ENCODE results near the gene SPATS2L. TPM values are rescaled to one million over a fixed set of nuclear protein-coding genes. Genes with fewer than 3 reads are reported as not detected.

The SPATS2L gene
- total RNA-seq, 2 experiments from 2014 or later, result 14.7 to 25.8 TPM

DNA sequence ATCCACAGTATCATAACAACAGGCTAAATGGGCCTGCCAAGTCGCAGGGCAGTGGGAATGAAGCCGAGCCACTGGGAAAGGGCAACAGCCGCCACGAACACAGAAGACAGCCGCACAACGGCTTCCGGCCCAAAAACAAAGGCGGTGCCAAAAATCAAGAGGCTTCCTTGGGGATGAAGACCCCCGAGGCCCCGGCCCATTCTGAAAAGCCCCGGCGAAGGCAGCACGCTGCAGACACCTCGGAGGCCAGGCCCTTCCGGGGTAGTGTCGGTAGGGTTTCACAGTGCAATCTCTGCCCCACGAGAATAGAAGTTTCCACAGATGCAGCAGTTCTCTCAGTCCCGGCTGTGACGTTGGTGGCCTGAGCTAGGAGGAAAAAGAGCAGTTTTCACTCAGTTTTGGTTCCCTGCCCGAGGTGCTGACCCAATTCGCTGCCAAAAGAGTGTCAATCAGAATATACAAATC, 171.2 kb downstream of the SPATS2L start:
- intact Hi-C loops (cut with DNase I, micrococcal nuclease), result no loop called here
- Mint-ChIP-seq H3K9me3 (ENCODE audit: low read depth) (no peaks in the 10 kb centered on the region), H3K4me1 (peaks cover 5% of the 10 kb centered on the region), H3K4me3 (no peak overlapping the region), H3K36me3 (ENCODE audit: low read depth) (no peaks in the 10 kb centered on the region), H3K27ac (no peak overlapping the region), H3K27me3 (no peaks in the 10 kb centered on the region)
- ATAC-seq (no peak), DNase-seq (no peak)
- CTCF ChIA-PET, result interaction anchor here (0.6 to 1.8 kb wide), 2 partner anchors 10 to 91 kb away, joined by 3 to 8 read pairs; no protein-coding TSS in a partner anchor
- POLR2A ChIA-PET, result no interaction called here

DNA sequence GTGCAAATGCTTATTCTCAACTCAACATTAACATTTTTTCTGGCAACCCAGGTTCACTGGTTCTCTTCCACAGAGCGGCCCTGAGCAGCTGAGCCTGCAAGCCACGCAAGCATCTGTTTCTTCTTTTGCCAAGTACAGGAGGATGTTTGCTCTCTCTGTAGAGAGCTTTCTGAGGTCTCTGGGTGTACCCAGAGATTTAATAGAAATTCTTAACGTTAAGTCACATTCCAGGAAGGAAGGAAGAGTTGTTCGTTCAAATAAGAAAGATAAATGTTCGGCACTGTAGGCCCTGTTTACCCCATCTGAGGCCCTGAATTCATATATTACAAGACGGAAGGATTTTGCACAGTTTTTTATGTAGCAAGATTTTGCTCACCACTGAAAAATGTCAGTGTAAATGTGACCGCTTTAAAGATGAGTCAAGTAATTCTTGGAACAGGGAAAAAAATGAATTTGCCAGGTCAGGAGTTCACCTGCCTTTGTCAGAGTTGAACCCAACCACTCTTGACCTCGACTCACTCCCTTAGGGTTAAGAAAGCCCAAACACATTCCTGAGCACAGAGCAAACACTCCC, 173.3 kb downstream of the SPATS2L start:
- H3K4me1 Mint-ChIP-seq, result peaks cover 5% of the 10 kb centered on the region
- ChIA-PET POLR2A (no interaction called here), CTCF (interaction anchor here (1.2 to 6.7 kb wide), 4 partner anchors 12 to 501 kb away, joined by 3 to 44 read pairs (median 7); no protein-coding TSS in a partner anchor)
- intact Hi-C loops (cut with DNase I, micrococcal nuclease), result loop anchor here in 1 of 2 experiments (5.0 kb wide), 1 partner anchor 258 kb away; no protein-coding TSS in a partner anchor
- DNase-seq (no peak), ATAC-seq (no peak)
- no peaks in the 10 kb centered on the region for H3K9me3 Mint-ChIP-seq (ENCODE audit: low read depth)
- no peak overlapping the region for H3K4me3 Mint-ChIP-seq
- H3K27ac Mint-ChIP-seq, result no peak overlapping the region
- no peaks in the 10 kb centered on the region for H3K27me3 Mint-ChIP-seq
- no peaks in the 10 kb centered on the region for H3K36me3 Mint-ChIP-seq (ENCODE audit: low read depth)

DNA sequence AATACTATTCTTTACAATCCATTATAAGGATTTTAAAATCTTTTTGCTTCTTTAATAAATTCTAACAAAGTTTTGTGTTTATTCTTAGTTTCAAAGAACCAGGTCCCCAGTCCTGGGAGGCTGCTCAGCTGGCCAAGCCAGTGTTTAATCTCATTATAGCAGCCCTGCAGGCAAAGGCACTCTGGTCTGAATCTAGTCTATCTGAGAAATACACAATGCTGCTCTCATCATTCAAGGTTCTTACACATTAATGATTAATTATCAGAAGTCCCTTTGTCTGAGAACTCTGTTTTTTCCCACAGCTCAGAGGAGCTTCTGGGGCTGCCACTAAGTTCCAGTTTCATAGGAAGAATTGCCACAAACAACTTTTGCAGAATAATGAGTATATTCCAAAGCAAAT, 175.7 kb downstream of the SPATS2L start:
- no peak for ATAC-seq
- POLR2A ChIA-PET, result interaction anchor here (0.7 kb wide), 1 partner anchor 256 kb away, joined by 3 read pairs; no protein-coding TSS in a partner anchor
- intact Hi-C loops (cut with DNase I, micrococcal nuclease), result loop anchor here in 1 of 2 experiments (5.0 kb wide), 1 partner anchor 255 kb away; no protein-coding TSS in a partner anchor
- H3K36me3 Mint-ChIP-seq (ENCODE audit: low read depth), result no peaks in the 10 kb centered on the region
- H3K27ac Mint-ChIP-seq, result no peak overlapping the region
- no peak overlapping the region for H3K4me3 Mint-ChIP-seq
- CTCF ChIA-PET, result interaction anchor here (0.6 to 6.7 kb wide), 22 partner anchors 11 to 632 kb away, joined by 3 to 44 read pairs (median 4); partner anchors contain the start of gene FTCDNL1
- DNase-seq, result no peak
- no peaks in the 10 kb centered on the region for H3K9me3 Mint-ChIP-seq (ENCODE audit: low read depth)
- no peaks in the 10 kb centered on the region for H3K27me3 Mint-ChIP-seq
- H3K4me1 Mint-ChIP-seq, result peaks cover 5% of the 10 kb centered on the region

DNA sequence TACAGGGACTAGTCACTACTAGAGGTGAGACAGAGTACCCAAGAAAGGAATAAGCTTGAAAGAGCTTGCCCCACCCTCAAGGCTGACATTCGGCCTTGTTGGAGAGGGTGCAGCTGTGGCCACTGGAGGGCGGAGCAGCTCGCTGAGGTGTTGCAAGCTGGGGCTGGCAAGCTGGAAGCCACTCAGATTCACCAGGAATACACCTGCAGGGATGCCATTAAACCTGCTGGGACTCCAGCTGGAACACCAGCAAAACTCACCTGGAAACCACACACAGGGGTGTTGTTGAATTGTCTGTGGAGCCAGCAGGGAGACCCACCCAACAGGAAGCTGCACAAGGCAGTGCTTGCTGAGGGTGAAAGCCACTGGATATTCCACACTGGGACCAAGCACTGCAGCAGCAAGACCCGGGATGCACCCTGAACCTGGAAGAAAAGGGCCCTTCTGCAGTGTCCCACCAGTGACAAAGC, 177.3 kb downstream of the SPATS2L start:
- intact Hi-C loops (cut with DNase I, micrococcal nuclease), result loop anchor here in 1 of 2 experiments (5.0 kb wide), 1 partner anchor 254 kb away; no protein-coding TSS in a partner anchor
- ChIA-PET CTCF (interaction anchor here (0.6 to 6.7 kb wide), 16 partner anchors 10 to 694 kb away, joined by 3 to 44 read pairs (median 4); partner anchors contain the start of gene SPATS2L), POLR2A (no interaction called here)
- Mint-ChIP-seq H3K27me3 (no peaks in the 10 kb centered on the region), H3K9me3 (ENCODE audit: low read depth) (no peaks in the 10 kb centered on the region), H3K4me1 (peaks cover 5% of the 10 kb centered on the region), H3K27ac (no peak overlapping the region), H3K36me3 (ENCODE audit: low read depth) (no peaks in the 10 kb centered on the region), H3K4me3 (no peak overlapping the region)
- ATAC-seq, result peak; percentile 69
- DNase-seq, result peak; percentile 72

DNA sequence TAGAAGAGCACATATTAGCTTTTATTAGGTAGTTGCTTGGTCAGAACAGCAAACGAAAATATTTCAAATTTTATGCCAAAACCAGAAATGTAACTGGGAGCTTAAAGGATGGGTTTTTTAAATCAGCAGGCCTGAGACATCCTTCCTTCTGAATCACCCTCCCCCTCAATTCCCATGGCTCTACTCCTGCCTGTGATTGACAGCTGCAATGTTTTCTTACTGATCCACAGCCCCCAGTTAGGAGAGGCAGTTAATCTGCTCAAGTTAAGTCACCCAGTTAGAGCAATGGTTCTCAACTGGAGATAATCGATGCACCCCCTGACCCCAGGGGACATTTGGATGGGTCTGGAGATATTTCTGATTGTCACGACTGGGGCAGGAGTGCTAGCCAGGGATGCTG, 178.4 kb downstream of the SPATS2L start:
- H3K4me3 Mint-ChIP-seq, result no peak overlapping the region
- intact Hi-C loops (cut with DNase I, micrococcal nuclease), result loop anchor here in 1 of 2 experiments (5.0 kb wide), 1 partner anchor 252 kb away; no protein-coding TSS in a partner anchor
- DNase-seq (no peak), ATAC-seq (no peak)
- peaks cover 5% of the 10 kb centered on the region for H3K36me3 Mint-ChIP-seq (ENCODE audit: low read depth)
- no peak overlapping the region for H3K27ac Mint-ChIP-seq
- peaks cover 2% of the 10 kb centered on the region for H3K4me1 Mint-ChIP-seq
- no peaks in the 10 kb centered on the region for H3K9me3 Mint-ChIP-seq (ENCODE audit: low read depth)
- ChIA-PET CTCF (interaction anchor here (0.7 to 6.7 kb wide), 9 partner anchors 9 to 692 kb away, joined by 3 to 44 read pairs (median 4); partner anchors contain the start of gene KCTD18), POLR2A (interaction anchor here (0.7 kb wide), 1 partner anchor 573 kb away, joined by 3 read pairs; no protein-coding TSS in a partner anchor)
- H3K27me3 Mint-ChIP-seq, result no peaks in the 10 kb centered on the region

- ChIA-PET POLR2A (no interaction called here), CTCF (interaction anchor here (1.4 to 6.7 kb wide), 4 partner anchors 14 to 507 kb away, joined by 3 to 44 read pairs (median 5); no protein-coding TSS in a partner anchor)
- Mint-ChIP-seq H3K4me3 (no peak overlapping the region), H3K9me3 (ENCODE audit: low read depth) (no peaks in the 10 kb centered on the region), H3K27ac (no peak overlapping the region), H3K4me1 (no peaks in the 10 kb centered on the region), H3K36me3 (ENCODE audit: low read depth) (peaks cover 14% of the 10 kb centered on the region), H3K27me3 (no peaks in the 10 kb centered on the region)
- ATAC-seq (no peak), DNase-seq (no peak)
- intact Hi-C loops (cut with DNase I, micrococcal nuclease), result no loop called here
These were observed 180.0 kb downstream of the SPATS2L start for GRCh38 chr2:200486529-200486928.

DNA sequence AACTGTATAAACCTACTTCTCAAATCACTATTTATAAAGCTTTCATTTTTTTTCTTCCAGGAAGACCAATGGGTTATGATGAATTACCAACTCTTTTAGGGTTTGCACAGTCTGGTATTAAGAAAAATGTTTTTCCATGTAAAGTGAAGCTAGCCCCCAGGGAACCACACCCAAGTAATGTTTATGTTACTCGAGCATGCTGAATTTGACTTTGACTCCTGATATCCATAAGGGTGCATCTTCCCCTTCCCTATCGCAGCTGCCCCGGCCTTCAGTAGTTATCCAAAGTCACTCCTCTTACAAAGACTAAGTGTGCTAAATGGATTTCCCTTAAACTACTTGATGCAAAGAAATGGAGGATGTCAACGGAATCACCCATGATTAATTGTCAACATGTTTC, 181.7 kb downstream of the SPATS2L start:
- CTCF ChIA-PET, result no interaction called here
- intact Hi-C loops (cut with DNase I, micrococcal nuclease), result no loop called here
- POLR2A ChIA-PET, result no interaction called here
- H3K4me1 Mint-ChIP-seq, result no peaks in the 10 kb centered on the region
- DNase-seq (no peak), ATAC-seq (no peak)
- H3K36me3 Mint-ChIP-seq (ENCODE audit: low read depth), result peaks cover 21% of the 10 kb centered on the region
- H3K27ac Mint-ChIP-seq, result no peak overlapping the region
- no peak overlapping the region for H3K4me3 Mint-ChIP-seq
- no peaks in the 10 kb centered on the region for H3K9me3 Mint-ChIP-seq (ENCODE audit: low read depth)
- no peaks in the 10 kb centered on the region for H3K27me3 Mint-ChIP-seq

DNA sequence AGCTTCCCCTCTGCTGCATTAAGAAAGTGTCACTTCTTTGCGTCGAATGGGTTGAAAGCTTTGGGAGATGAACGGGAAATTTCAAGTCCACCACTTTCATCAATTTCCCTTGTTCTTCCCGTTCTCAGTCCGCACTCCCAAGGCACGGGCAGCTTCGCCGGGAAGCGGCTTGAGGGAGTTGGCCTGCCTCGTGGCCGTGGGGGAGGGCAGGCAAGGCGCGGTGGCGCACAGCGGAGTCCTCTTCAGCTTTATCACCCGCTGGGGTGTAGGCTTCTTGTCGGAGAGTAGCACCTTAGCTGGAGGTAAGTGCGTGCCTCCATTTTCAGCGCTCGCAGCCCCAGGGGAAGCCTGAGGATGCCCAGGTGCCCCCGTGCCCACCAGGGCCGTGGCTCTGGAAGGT, 183.5 kb downstream of the SPATS2L start:
- H3K9me3 Mint-ChIP-seq (ENCODE audit: low read depth), result no peaks in the 10 kb centered on the region
- ATAC-seq, result no peak
- no peak overlapping the region for H3K4me3 Mint-ChIP-seq
- POLR2A ChIA-PET, result no interaction called here
- intact Hi-C loops (cut with DNase I, micrococcal nuclease), result no loop called here
- CTCF ChIA-PET, result interaction anchor here (0.8 to 1.1 kb wide), 3 partner anchors 8 to 12 kb away, joined by 3 read pairs; no protein-coding TSS in a partner anchor
- no peaks in the 10 kb centered on the region for H3K4me1 Mint-ChIP-seq
- no peak for DNase-seq
- H3K27ac Mint-ChIP-seq, result no peak overlapping the region
- H3K36me3 Mint-ChIP-seq (ENCODE audit: low read depth), result peaks cover 26% of the 10 kb centered on the region
- H3K27me3 Mint-ChIP-seq, result no peaks in the 10 kb centered on the region

- H3K4me3 Mint-ChIP-seq, result no peak overlapping the region
- no peak for ATAC-seq
- H3K4me1 Mint-ChIP-seq, result no peaks in the 10 kb centered on the region
- no peaks in the 10 kb centered on the region for H3K9me3 Mint-ChIP-seq (ENCODE audit: low read depth)
- no peak overlapping the region for H3K27ac Mint-ChIP-seq
- intact Hi-C loops (cut with DNase I, micrococcal nuclease), result no loop called here
- CTCF ChIA-PET, result interaction anchor here (1.2 to 2.3 kb wide), 3 partner anchors 9 to 512 kb away, joined by 4 to 13 read pairs (median 6); partner anchors contain the start of gene KCTD18
- no peak for DNase-seq
- peaks cover 33% of the 10 kb centered on the region for H3K36me3 Mint-ChIP-seq (ENCODE audit: low read depth)
- POLR2A ChIA-PET, result no interaction called here
- H3K27me3 Mint-ChIP-seq, result no peaks in the 10 kb centered on the region
These were observed 186.2 kb downstream of the SPATS2L start for GRCh38 chr2:200492656-200493055.

DNA sequence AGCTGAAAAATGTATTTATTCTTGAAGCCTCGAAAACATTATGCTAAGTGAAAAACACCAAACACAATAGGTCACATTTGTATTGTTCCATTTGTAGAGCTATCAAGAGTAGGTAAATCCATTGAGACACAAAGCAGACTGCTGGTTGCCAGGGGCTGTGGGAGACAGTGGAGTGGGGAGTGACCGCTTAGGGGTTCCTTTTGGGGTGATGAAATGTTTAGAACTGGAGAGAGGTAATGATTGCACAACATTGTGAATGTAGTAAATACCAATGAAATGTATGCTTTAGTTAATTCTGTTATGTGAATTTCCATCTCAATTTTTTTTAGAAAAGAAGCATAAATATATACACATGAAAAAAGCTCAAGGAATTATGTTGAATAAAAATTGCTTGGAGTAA, 187.6 kb downstream of the SPATS2L start:
- POLR2A ChIA-PET, result no interaction called here
- H3K36me3 Mint-ChIP-seq (ENCODE audit: low read depth), result peaks cover 37% of the 10 kb centered on the region
- H3K27ac Mint-ChIP-seq, result no peak overlapping the region
- DNase-seq (no peak), ATAC-seq (no peak)
- no peaks in the 10 kb centered on the region for H3K9me3 Mint-ChIP-seq (ENCODE audit: low read depth)
- H3K4me3 Mint-ChIP-seq, result no peak overlapping the region
- no peaks in the 10 kb centered on the region for H3K27me3 Mint-ChIP-seq
- intact Hi-C loops (cut with DNase I, micrococcal nuclease), result no loop called here
- CTCF ChIA-PET, result interaction anchor here (0.8 to 2.3 kb wide), 5 partner anchors 10 to 69 kb away, joined by 3 to 13 read pairs (median 4); partner anchors contain the start of gene KCTD18
- no peaks in the 10 kb centered on the region for H3K4me1 Mint-ChIP-seq

DNA sequence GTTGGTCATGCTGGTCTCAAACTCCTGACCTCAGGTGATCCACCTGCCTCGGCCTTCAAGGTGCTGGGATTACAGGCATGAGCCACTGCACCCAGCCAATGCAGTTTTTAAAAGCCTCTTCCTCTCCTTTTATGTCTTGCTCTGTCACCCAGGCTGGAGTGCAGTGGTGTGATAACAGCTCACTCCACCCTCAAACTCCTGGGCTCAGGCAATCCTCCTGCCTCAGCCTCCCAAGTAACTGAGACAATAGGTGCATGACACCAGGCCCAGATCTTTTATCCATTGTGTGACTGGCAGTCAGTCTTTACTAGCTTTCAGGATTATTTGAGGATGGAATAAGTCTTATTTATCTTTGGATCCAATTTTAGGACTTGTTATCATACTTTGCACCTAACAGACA, 190.2 kb downstream of the SPATS2L start:
- H3K4me3 Mint-ChIP-seq, result no peak overlapping the region
- peaks cover 26% of the 10 kb centered on the region for H3K36me3 Mint-ChIP-seq (ENCODE audit: low read depth)
- no peaks in the 10 kb centered on the region for H3K9me3 Mint-ChIP-seq (ENCODE audit: low read depth)
- ChIA-PET CTCF (interaction anchor here (0.6 to 4.1 kb wide), 3 partner anchors 15 to 358 kb away, joined by 3 to 14 read pairs (median 3); no protein-coding TSS in a partner anchor), POLR2A (no interaction called here)
- no peak overlapping the region for H3K27ac Mint-ChIP-seq
- no peak for ATAC-seq
- H3K4me1 Mint-ChIP-seq, result peaks cover 2% of the 10 kb centered on the region
- H3K27me3 Mint-ChIP-seq, result no peaks in the 10 kb centered on the region
- intact Hi-C loops (cut with DNase I, micrococcal nuclease), result no loop called here
- no peak for DNase-seq

Data from activated CD4-positive, alpha-beta T cell treated with anti-CD3 and anti-CD28 coated beads for 36 hours (primary cell).